Panc1 (cell line): ENCODE results near the gene ASPHD2. TPM values are rescaled to one million over a fixed set of nuclear protein-coding genes. Genes with fewer than 3 reads are reported as not detected.

ENCODE experiments used
- ATAC-seq: fragments of 200-7000 bp; cut with Tn5 transposase; 2 replicates; pipeline ENCODE4 v1.9.1; 2020; ENCODE audit warnings: mild to moderate bottlenecking, moderate library complexity
- BruUV-seq: library from RNA; stranded (reverse); fragments of 400-500 nt; replicated peaks from 2 replicates; lab custom pipeline; 2021; lab: Mats Ljungman, UMichigan
- CTCF ChIA-PET: fragments of 300-600 bp; sonication (Branson Sonifier 250); formaldehyde crosslinking; loops from one replicate; lab custom pipeline; 2022; ENCODE audit warnings: antibody characterized with exemption; lab: Charles Lee
- POLR2A ChIA-PET: fragments of 300-600 bp; sonication (Branson Sonifier 250); formaldehyde crosslinking; loops from one replicate; lab custom pipeline; 2022; ENCODE audit warnings: antibody characterized with exemption; lab: Charles Lee
- DNase-seq: peaks from one replicate; pipeline ENCODE4 v3.0.0-alpha.2; 2010; ENCODE audit warnings: low read depth, low spot score
- H3K27ac ChIP-seq: 2 replicates; pipeline ENCODE4 v1.5.1; 2011; ENCODE audit warnings: mild to moderate bottlenecking, low read length, inconsistent platforms
- H3K27me3 ChIP-seq: fragments of 200-500 bp; sonication (Bioruptor generic); 2 replicates; pipeline ENCODE4 v1.6.0; 2014; ENCODE audit warnings: low read length, inconsistent platforms; ENCODE audit not compliant: control insufficient read depth, insufficient read depth
- H3K36me3 ChIP-seq: fragments of 200-500 bp; sonication (Bioruptor generic); 2 replicates; pipeline ENCODE4 v1.5.1; 2014; ENCODE audit warnings: inconsistent platforms, mild to moderate bottlenecking, low read length, moderate library complexity; ENCODE audit not compliant: control insufficient read depth, insufficient read depth
- H3K4me1 ChIP-seq: 2 replicates; pipeline ENCODE4 v1.5.1; 2011; ENCODE audit warnings: inconsistent platforms, mild to moderate bottlenecking, low read length, moderate library complexity; ENCODE audit not compliant: control insufficient read depth, insufficient read depth
- H3K4me3 ChIP-seq, 2 experiments: 2 replicates each; pipeline ENCODE4 v1.5.1; 2011 to 2012; ENCODE audit warnings: low read depth in 2 of 2, low read length in 2 of 2, mild to moderate bottlenecking in 2 of 2, inconsistent platforms in 1 of 2, moderate library complexity in 1 of 2
- H3K9me3 ChIP-seq: fragments of 200-500 bp; sonication (Bioruptor generic); 2 replicates; pipeline ENCODE4 v1.5.1; 2014; ENCODE audit warnings: low read depth, mild to moderate bottlenecking, inconsistent platforms, low read length, moderate library complexity; ENCODE audit not compliant: control insufficient read depth, insufficient read depth
- POLR2AphosphoS5 ChIP-seq: IDR thresholded peaks from 2 replicates; pipeline ENCODE4 v1.6.1; 2012; ENCODE audit warnings: mild to moderate bottlenecking, low read depth, low read length, moderate library complexity
- SIN3A ChIP-seq: IDR thresholded peaks from 2 replicates; pipeline ENCODE4 v1.6.1; 2012; ENCODE audit warnings: low read depth, mild to moderate bottlenecking, low read length, moderate library complexity, borderline replicate concordance; ENCODE audit not compliant: insufficient read depth
- TCF7L2 ChIP-seq: IDR thresholded peaks from 2 replicates; pipeline ENCODE4 v1.6.1; 2011; ENCODE audit warnings: mild to moderate bottlenecking, low read depth, low read length, inconsistent platforms
- in situ Hi-C: cut with HindIII; loops from 2 replicates; pipeline ENCODE4 v1.10.0; 2016; ENCODE audit warnings: low sequenced_read_pairs, low pct_unique_long_range_greater_than_20kb
- intact Hi-C: fragments of 100-400 bp; cut with micrococcal nuclease; formaldehyde crosslinking; loops from one replicate; pipeline ENCODE4 v1.10.0; 2022; ENCODE audit not compliant: unreplicated experiment
- total RNA-seq: library from RNA; stranded (reverse); gene quantifications from one replicate; pipeline ENCODE4 v1.2.1, GENCODE V29; 2021; ENCODE audit not compliant: unreplicated experiment
- TF ChIP-seq, protein P1 (sequence below): fragments of 450-650 bp; IDR thresholded peaks from 2 replicates; pipeline ENCODE4 v1.5.1; 2017; ENCODE audit warnings: mild to moderate bottlenecking
- TF ChIP-seq, protein P2 (sequence below), 2 experiments: IDR thresholded peaks; 2 replicates each; pipeline ENCODE4 v1.6.1; 2011 to 2012; ENCODE audit warnings: low read depth in 2 of 2, control low read depth in 1 of 2, low read length in 1 of 2, mild to moderate bottlenecking in 1 of 2, moderate library complexity in 1 of 2; ENCODE audit not compliant: insufficient read depth in 1 of 2

The ASPHD2 gene
- total RNA-seq, 1 experiment from 2014 or later: 0.15 TPM

DNA sequence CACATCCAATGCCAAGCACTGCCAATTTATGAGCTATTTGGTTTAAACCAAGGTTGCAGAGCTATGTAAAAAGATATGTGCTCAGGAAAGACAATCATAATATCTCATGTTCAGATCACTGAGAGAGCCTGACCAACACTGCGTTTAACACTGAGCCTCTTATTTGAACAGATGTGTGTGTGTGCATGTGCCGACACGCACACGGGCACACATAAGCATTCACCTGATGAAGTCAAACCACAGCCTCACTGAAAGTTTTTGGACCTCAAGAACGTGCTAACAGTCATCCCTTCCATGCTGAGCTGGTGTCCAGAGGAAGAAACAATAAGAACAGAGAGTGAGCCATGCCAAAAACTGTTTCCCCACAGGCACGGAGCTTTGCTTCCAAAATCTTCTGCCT is 31.1 kb downstream of the ASPHD2 start:
- intact Hi-C loops: loop anchor here (5.0 to 10.0 kb wide), 2 partner anchors 58 to 95 kb away; no protein-coding TSS in a partner anchor
- Histone ChIP-seq H3K36me3 (peaks cover 3% of the 10 kb centered on the region; the same call in 1 of the 2 replicates), H3K27me3 (no peaks in the 10 kb centered on the region), H3K4me3 (no peak overlapping the region), H3K4me1 (no peaks in the 10 kb centered on the region), H3K9me3 (no peaks in the 10 kb centered on the region), H3K27ac (no peak overlapping the region)
- ChIA-PET CTCF (interaction anchor here (0.6 kb wide), 1 partner anchor 18 kb away, joined by 8 read pairs; no protein-coding TSS in a partner anchor), POLR2A (no interaction called here)
- in situ Hi-C loops: no loop called here
- TF ChIP-seq, protein P1, sequence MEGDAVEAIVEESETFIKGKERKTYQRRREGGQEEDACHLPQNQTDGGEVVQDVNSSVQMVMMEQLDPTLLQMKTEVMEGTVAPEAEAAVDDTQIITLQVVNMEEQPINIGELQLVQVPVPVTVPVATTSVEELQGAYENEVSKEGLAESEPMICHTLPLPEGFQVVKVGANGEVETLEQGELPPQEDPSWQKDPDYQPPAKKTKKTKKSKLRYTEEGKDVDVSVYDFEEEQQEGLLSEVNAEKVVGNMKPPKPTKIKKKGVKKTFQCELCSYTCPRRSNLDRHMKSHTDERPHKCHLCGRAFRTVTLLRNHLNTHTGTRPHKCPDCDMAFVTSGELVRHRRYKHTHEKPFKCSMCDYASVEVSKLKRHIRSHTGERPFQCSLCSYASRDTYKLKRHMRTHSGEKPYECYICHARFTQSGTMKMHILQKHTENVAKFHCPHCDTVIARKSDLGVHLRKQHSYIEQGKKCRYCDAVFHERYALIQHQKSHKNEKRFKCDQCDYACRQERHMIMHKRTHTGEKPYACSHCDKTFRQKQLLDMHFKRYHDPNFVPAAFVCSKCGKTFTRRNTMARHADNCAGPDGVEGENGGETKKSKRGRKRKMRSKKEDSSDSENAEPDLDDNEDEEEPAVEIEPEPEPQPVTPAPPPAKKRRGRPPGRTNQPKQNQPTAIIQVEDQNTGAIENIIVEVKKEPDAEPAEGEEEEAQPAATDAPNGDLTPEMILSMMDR: no peak
- TF ChIP-seq SIN3A: no peak
- DNase-seq (no peak), ATAC-seq (no peak)
- TSS peak; percentile 26 for BruUV-seq

DNA sequence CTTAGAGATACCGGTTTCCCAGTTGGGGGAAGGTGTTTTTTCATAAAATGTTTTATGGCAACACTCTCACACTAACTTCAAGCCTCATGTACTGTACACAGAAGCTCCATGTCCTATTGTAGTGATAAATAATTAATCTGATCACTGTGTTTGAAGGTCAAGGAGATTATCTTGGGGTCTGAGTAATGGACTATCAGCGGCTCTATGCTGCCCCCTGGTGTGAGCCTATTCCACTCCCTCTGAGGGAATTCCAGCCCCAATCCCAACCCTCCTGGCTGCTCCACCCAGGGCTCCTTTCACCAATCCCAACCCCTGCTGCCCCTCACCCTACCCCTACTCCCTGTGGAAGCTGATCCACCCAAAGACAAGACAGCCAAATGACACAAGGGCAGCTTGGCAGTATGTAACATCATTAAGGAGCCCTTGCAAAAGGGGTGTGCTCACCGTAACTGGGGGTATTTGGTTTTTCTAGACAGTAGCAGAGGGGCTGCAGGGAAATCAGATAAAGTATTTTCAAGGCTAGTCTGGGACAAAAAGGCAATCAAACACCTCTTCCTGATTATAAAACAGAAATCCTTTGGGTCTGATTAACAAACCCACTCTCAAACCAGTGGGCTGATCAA is 32.2 kb downstream of the ASPHD2 start:
- Histone ChIP-seq H3K4me3 (no peak overlapping the region), H3K4me1 (no peaks in the 10 kb centered on the region), H3K27ac (no peak overlapping the region), H3K36me3 (peaks cover 3% of the 10 kb centered on the region), H3K9me3 (no peaks in the 10 kb centered on the region), H3K27me3 (no peaks in the 10 kb centered on the region)
- CTCF ChIA-PET: interaction anchor here (0.7 kb wide), 2 partner anchors 13 to 346 kb away, joined by 3 to 5 read pairs; no protein-coding TSS in a partner anchor
- TF ChIP-seq, protein P1: peak; percentile 81
- TF ChIP-seq POLR2AphosphoS5: no peak
- ATAC-seq (peak; percentile 88), DNase-seq (no peak)
- no TSS peak for BruUV-seq
- intact Hi-C loops: loop anchor here (5.0 to 10.0 kb wide), 2 partner anchors 59 to 96 kb away; no protein-coding TSS in a partner anchor
- in situ Hi-C loops: no loop called here
- POLR2A ChIA-PET: no interaction called here

DNA sequence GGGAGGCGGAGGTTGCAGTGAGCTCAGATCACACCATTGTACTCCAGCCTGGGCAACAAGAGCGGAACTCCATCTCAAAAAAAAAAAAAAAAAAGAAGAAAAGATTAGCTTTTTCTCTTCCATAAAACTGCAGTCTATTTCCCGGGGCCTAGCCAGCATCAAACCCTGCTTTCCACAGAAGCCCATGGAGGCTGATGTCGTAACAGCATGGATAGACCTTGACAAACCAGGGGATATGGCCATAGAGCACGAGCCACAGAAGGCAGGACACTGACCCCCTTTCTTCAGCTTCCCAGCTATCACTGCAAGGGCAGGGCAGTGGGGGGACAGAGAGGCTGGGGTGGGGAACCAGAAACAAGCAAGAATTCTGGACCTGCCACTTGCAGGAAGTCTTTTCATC is 33.0 kb downstream of the ASPHD2 start:
- POLR2A ChIA-PET: no interaction called here
- Histone ChIP-seq H3K27me3 (no peaks in the 10 kb centered on the region), H3K36me3 (peaks cover 3% of the 10 kb centered on the region), H3K4me1 (no peaks in the 10 kb centered on the region), H3K4me3 (no peak overlapping the region), H3K9me3 (no peaks in the 10 kb centered on the region), H3K27ac (no peak overlapping the region)
- ATAC-seq (no peak), DNase-seq (no peak)
- intact Hi-C loops (loop anchor here (5.0 to 10.0 kb wide), 2 partner anchors 60 to 97 kb away; no protein-coding TSS in a partner anchor), in situ Hi-C loops (no loop called here)
- no TSS peak for BruUV-seq
- TF ChIP-seq, protein P1: no peak
- TF ChIP-seq POLR2AphosphoS5: no peak
- no peak for TF ChIP-seq TCF7L2
- TF ChIP-seq SIN3A: no peak
- TF ChIP-seq, protein P2, sequence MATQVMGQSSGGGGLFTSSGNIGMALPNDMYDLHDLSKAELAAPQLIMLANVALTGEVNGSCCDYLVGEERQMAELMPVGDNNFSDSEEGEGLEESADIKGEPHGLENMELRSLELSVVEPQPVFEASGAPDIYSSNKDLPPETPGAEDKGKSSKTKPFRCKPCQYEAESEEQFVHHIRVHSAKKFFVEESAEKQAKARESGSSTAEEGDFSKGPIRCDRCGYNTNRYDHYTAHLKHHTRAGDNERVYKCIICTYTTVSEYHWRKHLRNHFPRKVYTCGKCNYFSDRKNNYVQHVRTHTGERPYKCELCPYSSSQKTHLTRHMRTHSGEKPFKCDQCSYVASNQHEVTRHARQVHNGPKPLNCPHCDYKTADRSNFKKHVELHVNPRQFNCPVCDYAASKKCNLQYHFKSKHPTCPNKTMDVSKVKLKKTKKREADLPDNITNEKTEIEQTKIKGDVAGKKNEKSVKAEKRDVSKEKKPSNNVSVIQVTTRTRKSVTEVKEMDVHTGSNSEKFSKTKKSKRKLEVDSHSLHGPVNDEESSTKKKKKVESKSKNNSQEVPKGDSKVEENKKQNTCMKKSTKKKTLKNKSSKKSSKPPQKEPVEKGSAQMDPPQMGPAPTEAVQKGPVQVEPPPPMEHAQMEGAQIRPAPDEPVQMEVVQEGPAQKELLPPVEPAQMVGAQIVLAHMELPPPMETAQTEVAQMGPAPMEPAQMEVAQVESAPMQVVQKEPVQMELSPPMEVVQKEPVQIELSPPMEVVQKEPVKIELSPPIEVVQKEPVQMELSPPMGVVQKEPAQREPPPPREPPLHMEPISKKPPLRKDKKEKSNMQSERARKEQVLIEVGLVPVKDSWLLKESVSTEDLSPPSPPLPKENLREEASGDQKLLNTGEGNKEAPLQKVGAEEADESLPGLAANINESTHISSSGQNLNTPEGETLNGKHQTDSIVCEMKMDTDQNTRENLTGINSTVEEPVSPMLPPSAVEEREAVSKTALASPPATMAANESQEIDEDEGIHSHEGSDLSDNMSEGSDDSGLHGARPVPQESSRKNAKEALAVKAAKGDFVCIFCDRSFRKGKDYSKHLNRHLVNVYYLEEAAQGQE (IDR thresholded peaks at IDR 0.05; ENCODE audit: insufficient read depth in 1 of 2, low read depth in 2 of 2, low read length in 1 of 2): no peak
- CTCF ChIA-PET: interaction anchor here (0.7 kb wide), 1 partner anchor 14 kb away, joined by 5 read pairs; no protein-coding TSS in a partner anchor
